Lung (tissue), 12 donors: ENCODE results near the gene SIGLEC14. TPM values are rescaled to one million over a fixed set of nuclear protein-coding genes. Genes with fewer than 3 reads are reported as not detected.

Experiments
- ATAC-seq: fragments of 200-7000 bp; cut with Tn5 transposase; one replicate; pipeline ENCODE4 v1.9.1; 2020; ENCODE audit warnings: moderate number of reproducible peaks; ENCODE audit not compliant: insufficient read depth, low FRiP score
- DNase-seq, 3 donors: peaks; one replicate each; pipeline ENCODE4 v3.0.0-alpha.2; 2013 to 2017
- H3K27ac ChIP-seq, 2 donors: one replicate each; pipeline ENCODE4 v1.5.1; 2013; ENCODE audit warnings: mild to moderate bottlenecking in 2 of 2, moderate library complexity in 2 of 2, control low read depth in 1 of 2, inconsistent platforms in 1 of 2, low read depth in 1 of 2, low read length in 1 of 2
- H3K27me3 ChIP-seq, 3 donors: one replicate each; pipeline ENCODE4 v1.5.1; 2013; ENCODE audit warnings: low read length in 2 of 3; ENCODE audit not compliant: control insufficient read depth in 3 of 3, insufficient read depth in 3 of 3
- H3K36me3 ChIP-seq, 4 donors: one replicate each; pipeline ENCODE4 v1.5.1; 2013; ENCODE audit warnings: low read length in 4 of 4, mild to moderate bottlenecking in 1 of 4, moderate library complexity in 1 of 4; ENCODE audit not compliant: control insufficient read depth in 4 of 4, insufficient read depth in 4 of 4
- H3K4me1 ChIP-seq, 5 donors: one replicate each; pipeline ENCODE4 v1.5.1; 2013; ENCODE audit warnings: low read length in 5 of 5, mild to moderate bottlenecking in 2 of 5, moderate library complexity in 1 of 5; ENCODE audit not compliant: control insufficient read depth in 5 of 5, insufficient read depth in 5 of 5
- H3K4me3 ChIP-seq: one replicate; pipeline ENCODE4 v1.5.1; 2013; ENCODE audit warnings: mild to moderate bottlenecking, control low read depth, moderate library complexity
- H3K9ac ChIP-seq, 2 donors: one replicate each; pipeline ENCODE4 v1.5.1; 2013; ENCODE audit warnings: low read length in 2 of 2, control low read depth in 1 of 2; ENCODE audit not compliant: insufficient read depth in 1 of 2
- H3K9me3 ChIP-seq, 4 donors: one replicate each; pipeline ENCODE4 v1.5.1; 2013; ENCODE audit warnings: low read length in 3 of 4, mild to moderate bottlenecking in 1 of 4, moderate library complexity in 1 of 4; ENCODE audit not compliant: control insufficient read depth in 4 of 4, insufficient read depth in 3 of 4
- CTCF ChIP-seq: IDR thresholded peaks from 2 replicates; pipeline ENCODE4 v1.5.1; 2012; ENCODE audit warnings: mild to moderate bottlenecking; ENCODE audit errors: control extremely low read depth, extremely low read depth
- WGBS, 2 donors: extraction: QIAGEN DNeasy Blood & Tissue Kit; methylation state at CpG; one replicate each; pipeline ENCODE4 v1.1.7; 2013; 5-methylcytosine and 5-hydroxymethylcytosine counted together
- polyA plus RNA-seq, 2 donors: library from polyadenylated mRNA; stranded (reverse); fragments of 200-250 nt; gene quantifications; one replicate each; pipeline ENCODE4 v1.2.1, GENCODE V29; 2013
- total RNA-seq, 2 donors: library from RNA; depleted of rRNA in 1 of 2; stranded (reverse); fragments of >200 nt in 1 of 2; gene quantifications; one replicate each; pipeline ENCODE4 v1.2.1, GENCODE V29; 2014 to 2021
- donor health status: control.
- donor health status: control.
- donor health status: Bipolar disorder and iron deficiency.
- donor health status: healthy.
- donor health status: DM: yes; HTN: yes; CAD: no.

SIGLEC14 gene
- total and polyA plus RNA-seq, 4 donors: 2.7 to 101 (median 24.6) TPM

- Histone ChIP-seq H3K36me3 (no peaks in the 10 kb centered on the region), H3K27ac (no peak overlapping the region), H3K4me3 (no peak overlapping the region), H3K4me1 (peaks cover 0 to 14% (median 3%) of the 10 kb centered on the region in 5 donors), H3K27me3 (peaks cover 0 to 23% (median 10%) of the 10 kb centered on the region in 3 donors), H3K9ac (no peak overlapping the region), H3K9me3 (peaks cover 0 to 5% (median 0%) of the 10 kb centered on the region in 4 donors)
- 95% methylated on average over 31 of the region's 31 CpGs for WGBS, 2 donors
- TF ChIP-seq CTCF: no peak
- ATAC-seq (no peak), DNase-seq (no peak)
Measured at GRCh38 chr19:51598159-51598915, 48.3 kb downstream of the SIGLEC14 start.

GRCh38 chr19:51595190-51596175, 51.1 kb downstream of the SIGLEC14 start:
- TF ChIP-seq CTCF: no peak
- no peak overlapping the region for H3K27ac ChIP-seq
- H3K4me1 ChIP-seq: peaks cover 0 to 14% (median 3%) of the 10 kb centered on the region in 5 donors
- H3K36me3 ChIP-seq: no peaks in the 10 kb centered on the region
- WGBS, 2 donors: 68 to 91% methylated on average over 8 of the region's 8 CpGs
- no peak overlapping the region for H3K4me3 ChIP-seq
- DNase-seq: no peak
- no peak overlapping the region for H3K9ac ChIP-seq
- peaks cover 0 to 8% (median 5%) of the 10 kb centered on the region in 3 donors for H3K27me3 ChIP-seq
- H3K9me3 ChIP-seq: peaks cover 0 to 5% (median 0%) of the 10 kb centered on the region in 4 donors
- ATAC-seq: no peak

- DNase-seq: no peak
- H3K4me1 ChIP-seq: peaks cover 0 to 14% (median 3%) of the 10 kb centered on the region in 5 donors
- no peak for ATAC-seq
- H3K4me3 ChIP-seq: peak overlapping the region; percentile 51
- H3K27ac ChIP-seq: no peak overlapping the region
- H3K9me3 ChIP-seq: peaks cover 0 to 5% (median 0%) of the 10 kb centered on the region in 4 donors
- WGBS, 2 donors: 23 to 29% methylated on average over 6 of the region's 6 CpGs
- H3K27me3 ChIP-seq: peaks cover 0 to under 1% (median 0%) of the 10 kb centered on the region in 3 donors
- no peak overlapping the region for H3K9ac ChIP-seq
- TF ChIP-seq CTCF: no peak
- H3K36me3 ChIP-seq: no peaks in the 10 kb centered on the region
Measured at GRCh38 chr19:51594774-51595109, 51.9 kb downstream of the SIGLEC14 start.
